Measurements from ENCODE around the gene SCGB1D1. TPM values are rescaled to one million over a fixed set of nuclear protein-coding genes. Genes with fewer than 3 reads are reported as not detected.

The SCGB1D1 gene
- total RNA-seq, 5 donors from 2014 or later (not counting 1 experiment from before 2014, with no cell fraction given): not detected

GRCh38 chr11:62153617-62154016, 36.4 kb upstream of the SCGB1D1 start:
- Mint-ChIP-seq H3K27ac (no peak overlapping the region), H3K4me1 (no peaks in the 10 kb centered on the region), H3K9me3 (no peaks in the 10 kb centered on the region), H3K36me3 (peaks cover 32% of the 10 kb centered on the region), H3K27me3 (no peaks in the 10 kb centered on the region), H3K4me3 (no peak overlapping the region)
- no peak for DNase-seq
- no peaks in the 10 kb centered on the region for H3K9me3 ChIP-seq
- no peaks in the 10 kb centered on the region for H3K27me3 ChIP-seq (replicated peaks in 1 of 2; ENCODE audit: control insufficient read depth in 2 of 2, extremely low read depth in 1 of 2, insufficient read depth in 2 of 2, low read length in 1 of 2)
- H3K4me3 ChIP-seq (ENCODE audit: control insufficient read depth in 1 of 2, extremely low read depth in 1 of 2, low read length in 1 of 2): no peak overlapping the region
- no peak overlapping the region for H3K27ac ChIP-seq (ENCODE audit: low read length)
- no peak for ATAC-seq (replicated peaks in 1 of 4)
- H3K36me3 ChIP-seq (ENCODE audit: control insufficient read depth in 2 of 2, extremely low read depth in 1 of 2, insufficient read depth in 1 of 2, low read length in 1 of 2): peaks cover 15 to 33% of the 10 kb centered on the region in 2 donors
- ChIA-PET POLR2A (interaction anchor here (0.6 kb wide), 2 partner anchors 10 to 145 kb away, joined by 3 to 4 read pairs; partner anchors contain the start of gene SCGB1D4 (in 1 of the 2)), CTCF (no interaction called here)
- WGBS (ENCODE audit: insufficient coverage): no CpG with 5 or more reads among the region's 3 CpGs
- no peaks in the 10 kb centered on the region for H3K4me1 ChIP-seq (ENCODE audit: control insufficient read depth in 1 of 2, extremely low read depth in 1 of 2, insufficient read depth in 2 of 2, low read length in 2 of 2)

DNA sequence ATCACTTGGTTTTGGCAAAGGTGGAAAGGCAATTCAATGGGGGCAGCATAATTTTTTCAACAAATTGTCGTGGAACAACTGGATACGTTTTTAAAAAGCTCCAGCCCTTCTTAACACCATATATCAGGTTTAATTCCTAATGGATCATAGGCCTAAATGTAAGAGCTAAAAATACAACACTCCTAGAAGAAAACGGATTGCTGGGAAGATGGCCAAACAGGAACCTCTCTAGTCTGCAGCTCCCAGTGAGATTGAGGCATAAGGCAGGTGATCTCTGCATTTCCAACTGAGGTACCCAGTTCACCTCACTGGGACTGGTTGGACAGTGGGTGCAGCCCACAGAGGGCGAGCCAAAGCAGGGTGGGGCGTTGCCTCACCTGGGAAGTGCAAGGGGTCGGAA, 32.4 kb upstream of the SCGB1D1 start:
- H3K27ac ChIP-seq (ENCODE audit: low read length): no peak overlapping the region
- Mint-ChIP-seq H3K36me3 (peaks cover 7% of the 10 kb centered on the region), H3K27me3 (peaks cover 25 to 37% of the 10 kb centered on the region in 2 donors), H3K4me1 (no peaks in the 10 kb centered on the region), H3K27ac (no peak overlapping the region), H3K4me3 (no peak overlapping the region), H3K9me3 (no peaks in the 10 kb centered on the region)
- no peak for ATAC-seq (replicated peaks in 1 of 4)
- 94% methylated on average over 3 of the region's 6 CpGs for WGBS (ENCODE audit: insufficient coverage)
- no peaks in the 10 kb centered on the region for H3K36me3 ChIP-seq (ENCODE audit: control insufficient read depth in 2 of 2, extremely low read depth in 1 of 2, insufficient read depth in 1 of 2, low read length in 1 of 2)
- no peaks in the 10 kb centered on the region for H3K27me3 ChIP-seq (replicated peaks in 1 of 2; ENCODE audit: control insufficient read depth in 2 of 2, extremely low read depth in 1 of 2, insufficient read depth in 2 of 2, low read length in 1 of 2)
- DNase-seq: no peak
- H3K4me1 ChIP-seq (ENCODE audit: control insufficient read depth in 1 of 2, extremely low read depth in 1 of 2, insufficient read depth in 2 of 2, low read length in 2 of 2): no peaks in the 10 kb centered on the region
- POLR2A ChIA-PET: no interaction called here
- no peak overlapping the region for H3K4me3 ChIP-seq (ENCODE audit: control insufficient read depth in 1 of 2, extremely low read depth in 1 of 2, low read length in 1 of 2)
- no peaks in the 10 kb centered on the region for H3K9me3 ChIP-seq
- CTCF ChIA-PET: no interaction called here

- Histone ChIP-seq H3K4me3 (ENCODE audit: control insufficient read depth in 1 of 2, extremely low read depth in 1 of 2, low read length in 1 of 2) (no peak overlapping the region), H3K27ac (ENCODE audit: low read length) (no peak overlapping the region), H3K27me3 (replicated peaks in 1 of 2; ENCODE audit: control insufficient read depth in 2 of 2, extremely low read depth in 1 of 2, insufficient read depth in 2 of 2, low read length in 1 of 2) (peaks cover 0 to 37% of the 10 kb centered on the region in 2 experiments), H3K9me3 (no peaks in the 10 kb centered on the region), H3K4me1 (ENCODE audit: control insufficient read depth in 1 of 2, extremely low read depth in 1 of 2, insufficient read depth in 2 of 2, low read length in 2 of 2) (no peaks in the 10 kb centered on the region), H3K36me3 (ENCODE audit: control insufficient read depth in 2 of 2, extremely low read depth in 1 of 2, insufficient read depth in 1 of 2, low read length in 1 of 2) (no peaks in the 10 kb centered on the region)
- DNase-seq: no peak
- H3K4me1 Mint-ChIP-seq: peaks cover 2 to 3% (median 3%) of the 10 kb centered on the region in 3 donors
- 92% methylated on average over 7 of the region's 10 CpGs for WGBS (ENCODE audit: insufficient coverage)
- H3K4me3 Mint-ChIP-seq: no peak overlapping the region
- H3K27me3 Mint-ChIP-seq: peaks cover 46 to 47% of the 10 kb centered on the region in 2 donors
- no peak overlapping the region for H3K27ac Mint-ChIP-seq
- no peaks in the 10 kb centered on the region for H3K9me3 Mint-ChIP-seq
- ChIA-PET CTCF (no interaction called here), POLR2A (no interaction called here)
- ATAC-seq (replicated peaks in 1 of 4): no peak
- H3K36me3 Mint-ChIP-seq: no peaks in the 10 kb centered on the region
Observed at GRCh38 chr11:62166371-62166770, 23.6 kb upstream of the SCGB1D1 start.

- Histone ChIP-seq H3K4me3 (ENCODE audit: control insufficient read depth in 1 of 2, extremely low read depth in 1 of 2, low read length in 1 of 2) (no peak overlapping the region), H3K36me3 (ENCODE audit: control insufficient read depth in 2 of 2, extremely low read depth in 1 of 2, insufficient read depth in 1 of 2, low read length in 1 of 2) (no peaks in the 10 kb centered on the region), H3K4me1 (ENCODE audit: control insufficient read depth in 1 of 2, extremely low read depth in 1 of 2, insufficient read depth in 2 of 2, low read length in 2 of 2) (no peaks in the 10 kb centered on the region), H3K27me3 (replicated peaks in 1 of 2; ENCODE audit: control insufficient read depth in 2 of 2, extremely low read depth in 1 of 2, insufficient read depth in 2 of 2, low read length in 1 of 2) (peaks cover 0 to 43% of the 10 kb centered on the region in 2 experiments), H3K9me3 (no peaks in the 10 kb centered on the region), H3K27ac (ENCODE audit: low read length) (no peak overlapping the region)
- H3K36me3 Mint-ChIP-seq: no peaks in the 10 kb centered on the region
- H3K27ac Mint-ChIP-seq: no peak overlapping the region
- POLR2A ChIA-PET: no interaction called here
- ATAC-seq (replicated peaks in 1 of 4): no peak
- H3K9me3 Mint-ChIP-seq: no peaks in the 10 kb centered on the region
- DNase-seq: no peak
- H3K27me3 Mint-ChIP-seq: peaks cover 44 to 53% of the 10 kb centered on the region in 2 donors
- 76% methylated on average over 8 of the region's 10 CpGs for WGBS (ENCODE audit: insufficient coverage)
- peaks cover 4 to 5% (median 5%) of the 10 kb centered on the region in 3 donors for H3K4me1 Mint-ChIP-seq
- CTCF ChIA-PET: no interaction called here
- H3K4me3 Mint-ChIP-seq: no peak overlapping the region
Observed at GRCh38 chr11:62169448-62169847, 20.6 kb upstream of the SCGB1D1 start.

GRCh38 chr11:62169935-62170334, 20.1 kb upstream of the SCGB1D1 start:
- Histone ChIP-seq H3K4me1 (ENCODE audit: control insufficient read depth in 1 of 2, extremely low read depth in 1 of 2, insufficient read depth in 2 of 2, low read length in 2 of 2) (no peaks in the 10 kb centered on the region), H3K9me3 (no peaks in the 10 kb centered on the region), H3K4me3 (ENCODE audit: control insufficient read depth in 1 of 2, extremely low read depth in 1 of 2, low read length in 1 of 2) (no peak overlapping the region), H3K27me3 (replicated peaks in 1 of 2; ENCODE audit: control insufficient read depth in 2 of 2, extremely low read depth in 1 of 2, insufficient read depth in 2 of 2, low read length in 1 of 2) (peaks cover 0 to 43% of the 10 kb centered on the region in 2 experiments), H3K36me3 (ENCODE audit: control insufficient read depth in 2 of 2, extremely low read depth in 1 of 2, insufficient read depth in 1 of 2, low read length in 1 of 2) (no peaks in the 10 kb centered on the region), H3K27ac (ENCODE audit: low read length) (no peak overlapping the region)
- H3K36me3 Mint-ChIP-seq: no peaks in the 10 kb centered on the region
- H3K27me3 Mint-ChIP-seq: peaks cover 48 to 53% of the 10 kb centered on the region in 2 donors
- ChIA-PET CTCF (interaction anchor here (0.5 kb wide), 2 partner anchors 57 to 267 kb away, joined by 3 to 4 read pairs; no protein-coding TSS in a partner anchor), POLR2A (no interaction called here)
- no peak overlapping the region for H3K27ac Mint-ChIP-seq
- no peak for ATAC-seq (replicated peaks in 1 of 4)
- WGBS (ENCODE audit: insufficient coverage): no CpG with 5 or more reads among the region's 1 CpG
- H3K4me1 Mint-ChIP-seq: peaks cover 4 to 5% (median 5%) of the 10 kb centered on the region in 3 donors
- H3K9me3 Mint-ChIP-seq: no peaks in the 10 kb centered on the region
- no peak overlapping the region for H3K4me3 Mint-ChIP-seq
- DNase-seq: no peak

DNA sequence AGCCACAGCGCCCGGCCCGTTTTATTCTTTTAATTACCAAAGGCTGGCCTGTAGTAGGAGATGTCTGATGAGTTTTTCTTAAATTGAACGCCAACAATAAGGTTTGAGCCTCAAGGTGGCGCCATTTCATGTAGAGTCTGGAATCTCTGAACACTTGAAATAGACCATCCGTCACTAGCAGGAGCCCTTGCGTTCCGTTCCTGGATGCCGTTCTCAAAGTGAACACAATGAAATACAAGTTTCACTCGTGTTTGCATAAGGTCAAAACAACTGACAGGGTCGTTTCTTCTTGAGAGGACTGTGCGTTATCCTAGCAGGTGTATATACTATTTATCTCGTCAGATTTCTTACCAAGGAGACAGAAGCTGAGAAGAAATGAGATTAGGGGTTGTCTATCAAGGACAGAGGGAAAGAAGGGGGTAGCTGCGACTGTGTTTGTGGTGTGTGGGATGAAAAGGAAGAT, 18.7 kb upstream of the SCGB1D1 start:
- POLR2A ChIA-PET: no interaction called here

More for the DNA sequence above, 18.7 kb upstream of the SCGB1D1 start:
- peak overlapping the region in 2 of 3 donors; percentile 6 to 11 for H3K4me3 Mint-ChIP-seq
- peaks cover 4 to 5% (median 5%) of the 10 kb centered on the region in 3 donors for H3K4me1 Mint-ChIP-seq
- peak overlapping the region in 1 of 2 donors; percentile 33 for H3K27ac Mint-ChIP-seq
- ATAC-seq (replicated peaks in 1 of 4) (peak; percentile 63 to 87 (median 75)), DNase-seq (peak; percentile 24 to 84 (median 66))
- peaks cover 46 to 48% of the 10 kb centered on the region in 2 donors for H3K27me3 Mint-ChIP-seq
- H3K36me3 ChIP-seq (ENCODE audit: control insufficient read depth in 2 of 2, extremely low read depth in 1 of 2, insufficient read depth in 1 of 2, low read length in 1 of 2): no peaks in the 10 kb centered on the region
- CTCF ChIA-PET: interaction anchor here (0.6 to 1.0 kb wide), 6 partner anchors 21 to 1030 kb away, joined by 3 to 5 read pairs (median 5); partner anchors contain the start of gene TUT1 (in 1 of the 2)
- H3K27me3 ChIP-seq (replicated peaks in 1 of 2; ENCODE audit: control insufficient read depth in 2 of 2, extremely low read depth in 1 of 2, insufficient read depth in 2 of 2, low read length in 1 of 2): peaks cover 0 to 36% of the 10 kb centered on the region in 2 experiments
- no peaks in the 10 kb centered on the region for H3K9me3 ChIP-seq
- peak overlapping the region in 1 of 2 donors; percentile 19 for H3K4me3 ChIP-seq (ENCODE audit: control insufficient read depth in 1 of 2, extremely low read depth in 1 of 2, low read length in 1 of 2)
- 11% methylated on average over 11 of the region's 14 CpGs for WGBS (ENCODE audit: insufficient coverage)
- no peaks in the 10 kb centered on the region for H3K36me3 Mint-ChIP-seq
- H3K9me3 Mint-ChIP-seq: no peaks in the 10 kb centered on the region
- H3K4me1 ChIP-seq (ENCODE audit: control insufficient read depth in 1 of 2, extremely low read depth in 1 of 2, insufficient read depth in 2 of 2, low read length in 2 of 2): no peaks in the 10 kb centered on the region
- no peak overlapping the region for H3K27ac ChIP-seq (ENCODE audit: low read length)

All from T-cell (primary cell).